Stimulated activated CD4-positive, alpha-beta T cell treated with anti-CD3 and anti-CD28 coated beads, Interleukin-1b, Interleukin-23, amount 100 ng/mL, for 1 hour (primary cell): ENCODE data around the gene CD81.

Source experiments
- DNase-seq, 2 donors: peaks; one replicate each; pipeline ENCODE4 v3.0.0-alpha.2; 2020; ENCODE audit warnings: low read depth in 2 of 2

CD81 gene

GRCh38 chr11:2375964-2376551 lies 1.1 kb upstream of the CD81 start:
- DNase-seq = no peak

- peak in 1 of 2 donors; percentile 44 for DNase-seq
Observed at GRCh38 chr11:2377511-2378443, 667 bp downstream of the CD81 start.

GRCh38 chr11:2378527-2379210 lies 1.6 kb downstream of the CD81 start:
- no peak for DNase-seq

DNA sequence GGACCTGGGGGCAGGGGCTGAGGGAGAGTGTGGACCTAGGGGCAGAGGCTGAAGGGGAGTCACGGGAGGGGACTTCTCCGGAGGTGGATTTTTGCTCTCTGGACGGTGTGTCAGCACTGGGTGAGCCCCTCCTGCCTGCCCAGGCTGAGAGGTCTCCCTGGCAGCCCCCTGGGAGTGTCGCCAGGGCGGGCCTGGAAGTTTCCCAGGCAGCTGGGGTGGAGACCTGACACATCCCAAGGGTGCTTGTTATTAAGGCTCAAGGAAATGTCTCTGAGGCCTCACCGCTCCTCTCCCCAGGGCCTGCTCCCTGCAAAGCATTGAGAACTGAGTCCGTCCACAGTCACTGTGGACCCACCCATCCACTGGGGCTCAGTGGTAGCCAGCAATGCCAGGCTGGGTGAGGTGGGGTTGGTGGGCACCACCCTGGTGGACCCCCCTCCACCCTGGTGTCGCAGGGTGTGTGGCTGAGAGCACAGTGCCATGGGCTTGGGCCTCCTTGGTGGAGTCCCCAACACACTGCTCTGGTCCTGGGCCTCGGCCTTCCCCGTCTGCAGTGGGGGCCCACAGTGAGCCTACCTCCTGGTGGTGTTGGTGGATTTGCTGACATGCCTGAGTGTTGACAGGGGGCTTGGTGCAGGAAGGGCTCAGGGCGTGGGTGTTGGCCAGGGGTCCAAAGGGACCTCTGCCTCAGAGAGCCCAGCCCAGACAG lies 2.5 kb downstream of the CD81 start:
- no peak for DNase-seq

DNA sequence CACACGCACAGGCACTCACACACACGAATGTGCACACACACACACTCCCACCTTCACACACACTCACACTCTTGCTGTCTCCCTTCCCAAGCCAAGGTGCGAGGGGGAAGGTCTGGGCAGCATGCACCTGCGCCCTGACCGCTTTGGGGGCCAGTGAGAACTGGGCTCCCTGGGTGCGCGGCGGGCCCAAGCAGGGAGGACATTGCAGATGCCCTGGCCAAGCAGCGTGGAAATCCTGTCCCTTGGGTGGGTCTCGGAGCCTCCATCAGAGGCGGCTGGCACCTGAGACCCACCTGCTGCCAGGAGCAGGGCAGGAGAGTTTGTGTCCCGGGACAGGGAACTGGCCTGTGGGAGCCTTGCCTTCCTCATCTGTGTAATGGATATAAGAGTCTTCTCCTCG lies 3.3 kb downstream of the CD81 start:
- DNase-seq = no peak

DNA sequence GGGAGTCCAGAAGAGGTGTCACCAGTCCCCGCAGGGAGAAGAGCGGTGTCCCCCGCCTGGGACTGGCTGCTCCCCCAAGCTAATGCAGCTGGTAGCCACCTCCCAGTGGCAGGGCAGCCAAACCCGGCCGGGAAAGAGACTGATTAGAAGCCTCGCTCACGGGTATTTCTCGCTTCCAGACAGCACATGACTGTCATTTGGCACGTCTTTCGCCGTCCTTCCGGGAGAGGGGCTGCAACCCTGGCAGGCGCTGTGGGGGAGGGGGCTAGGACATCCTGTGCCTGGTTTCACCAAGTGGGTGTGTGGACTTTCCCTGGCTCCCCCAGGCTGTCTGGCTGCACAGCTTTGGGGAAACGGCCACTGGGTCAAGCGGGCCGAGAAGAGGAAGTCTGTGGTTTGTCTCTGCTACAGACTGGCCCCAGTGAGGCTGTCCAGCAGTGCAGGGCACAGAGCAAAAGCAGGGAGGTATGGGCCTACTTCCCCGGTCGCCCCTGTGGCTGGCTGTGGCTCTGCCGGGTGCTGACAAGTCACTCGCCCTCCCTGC lies 3.8 kb downstream of the CD81 start:
- DNase-seq = no peak

- no peak for DNase-seq
Observed at GRCh38 chr11:2381494-2382128, 4.5 kb downstream of the CD81 start.

- no peak for DNase-seq
Observed at GRCh38 chr11:2382129-2382517, 5.0 kb downstream of the CD81 start.

GRCh38 chr11:2382936-2383851 lies 6.1 kb downstream of the CD81 start:
- no peak for DNase-seq

- DNase-seq = no peak
Observed at GRCh38 chr11:2383852-2384804, 7.0 kb downstream of the CD81 start.

GRCh38 chr11:2385156-2386151 lies 8.3 kb downstream of the CD81 start:
- no peak for DNase-seq

DNA sequence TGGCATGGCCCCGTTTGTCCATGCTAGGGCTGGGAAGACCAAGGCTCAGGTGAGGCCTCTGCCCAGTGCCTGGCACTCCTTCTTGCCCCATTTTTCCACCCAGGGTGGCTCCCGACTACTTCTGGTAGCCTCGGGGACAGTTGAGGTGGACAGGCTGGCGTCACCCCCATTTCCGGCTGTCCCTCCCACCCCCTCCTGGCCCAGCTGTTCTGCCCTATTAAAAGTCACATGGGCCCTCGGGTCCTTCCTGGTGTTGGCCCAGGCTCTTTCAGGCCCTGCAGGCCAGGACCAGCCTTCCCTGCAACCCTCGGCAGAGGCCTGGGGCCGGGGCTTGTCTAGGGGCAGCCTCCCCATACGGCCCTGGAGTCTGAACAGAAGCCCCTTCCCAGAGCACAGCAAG lies 9.5 kb downstream of the CD81 start:
- no peak for DNase-seq

DNA sequence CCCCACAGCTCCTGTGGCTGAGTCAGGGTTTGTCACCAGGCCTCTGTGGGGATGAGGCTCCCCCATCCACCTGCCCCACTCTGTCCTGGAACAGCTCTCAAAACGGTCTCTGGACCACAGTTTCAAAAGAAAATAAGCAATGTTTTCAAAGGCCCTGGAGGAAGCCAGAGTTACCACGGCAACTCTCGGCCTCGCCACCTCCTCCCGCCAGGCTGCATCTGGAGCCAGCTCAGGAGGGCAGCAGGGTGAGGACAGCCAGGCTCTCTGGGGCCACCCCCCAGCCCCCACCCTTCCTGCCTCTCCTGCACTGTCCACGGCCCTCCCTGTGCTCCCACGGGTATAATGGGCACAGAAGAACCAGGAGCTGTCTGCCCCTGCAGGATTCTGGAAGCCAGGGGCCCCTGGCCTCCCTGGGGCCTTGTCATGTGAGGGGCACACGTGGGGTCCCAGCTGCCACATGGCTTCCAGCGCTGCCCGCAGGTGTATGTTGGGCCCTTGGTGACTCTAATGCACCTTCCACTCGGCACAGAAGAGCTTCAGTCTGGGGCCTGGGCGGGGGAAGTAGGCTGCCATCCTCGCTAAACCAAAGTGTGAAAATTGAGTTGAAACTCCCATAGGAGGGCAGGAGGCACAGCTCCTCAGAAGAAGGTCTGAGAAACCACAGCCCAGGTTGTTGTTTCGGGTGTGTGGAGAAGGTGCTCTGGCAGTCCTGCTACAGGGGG lies 10.3 kb downstream of the CD81 start:
- no peak for DNase-seq

- DNase-seq = no peak
Observed at GRCh38 chr11:2388431-2389376, 11.6 kb downstream of the CD81 start.

DNA sequence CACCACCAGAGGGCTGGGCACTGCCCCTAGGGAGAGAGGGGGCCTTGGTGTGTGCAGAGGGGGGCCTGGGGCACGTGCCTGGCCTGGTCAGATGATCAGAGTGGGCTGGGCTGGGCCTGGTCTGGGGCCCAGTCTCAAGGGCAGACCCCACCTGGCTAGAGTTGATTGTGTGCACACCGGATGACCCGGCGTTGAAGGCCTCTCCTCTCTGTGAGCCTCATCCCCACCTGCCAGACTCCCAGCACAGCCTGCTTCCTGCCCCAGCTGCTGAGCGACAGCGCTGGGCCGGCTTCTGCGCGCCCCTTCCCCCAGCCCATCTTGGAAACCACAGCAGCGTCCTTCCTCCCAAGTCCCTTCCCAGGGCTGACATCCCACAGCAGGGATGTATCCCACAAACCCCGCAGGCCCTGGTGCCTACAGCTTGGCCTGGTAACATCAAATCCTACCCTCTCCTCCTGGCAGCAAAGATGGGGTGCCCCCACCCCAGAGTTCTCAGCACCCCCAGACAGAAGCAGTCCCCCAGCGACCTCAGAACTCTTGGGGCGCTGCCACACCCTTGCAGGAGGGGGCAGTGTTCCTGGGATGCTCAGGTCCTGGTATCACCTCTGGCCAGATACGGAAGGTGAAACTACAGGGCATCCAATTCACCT lies 12.4 kb downstream of the CD81 start:
- DNase-seq = no peak
